B cell (primary cell): ENCODE measurements around the gene KDM5D.

Experiments used
- CTCF ChIP-seq: fragments of 200-600 bp; IDR thresholded peaks from one replicate; pipeline ENCODE4 v1.8.0; 2022; ENCODE audit warnings: antibody characterized with exemption, mild to moderate bottlenecking
- EZH2 ChIP-seq: IDR thresholded peaks from 2 replicates; pipeline ENCODE4 v1.6.1; 2012; ENCODE audit warnings: borderline replicate concordance, low read depth, mild to moderate bottlenecking, moderate library complexity, low read length; ENCODE audit not compliant: insufficient read depth, poor library complexity, severe bottlenecking

- TF ChIP-seq CTCF = no peak
- TF ChIP-seq EZH2 = no peak
Measured at GRCh38 chrY:19680821-19681220, 63.7 kb downstream of the KDM5D start.
